Measurements from ENCODE around the gene RIMKLA. TPM values are rescaled to one million over a fixed set of nuclear protein-coding genes. Genes with fewer than 3 reads are reported as not detected.

The RIMKLA gene
- polyA plus RNA-seq, 3 donors = not detected

DNA sequence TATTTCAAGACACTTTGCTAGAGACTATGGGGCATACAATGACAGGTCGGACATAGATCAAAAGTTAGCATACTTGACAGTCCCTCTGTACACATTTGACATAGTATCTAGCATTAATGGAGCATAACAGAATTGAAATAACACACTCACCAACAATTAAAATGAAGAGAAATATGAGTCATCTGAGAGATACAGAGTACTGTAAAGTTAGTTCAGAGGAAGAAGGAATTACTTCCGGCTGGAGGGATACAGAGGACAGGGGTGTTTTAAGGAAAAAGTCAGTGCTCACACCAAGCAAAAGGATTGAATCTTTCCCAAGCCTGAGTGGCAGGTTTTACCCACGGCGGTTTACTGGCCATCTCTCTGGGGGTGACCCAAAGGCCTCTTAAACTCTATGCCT lies 72.8 kb downstream of the RIMKLA start:
- peaks cover 20% of the 10 kb centered on the region for H3K79me2 ChIP-seq (ENCODE audit: insufficient read depth, low read length)
- no peak overlapping the region for H2AFZ ChIP-seq (ENCODE audit: insufficient read depth, low read depth, low read length, poor library complexity, severe bottlenecking)
- WGBS (ENCODE audit: insufficient coverage) = 100% methylated on average over 1 of the region's 4 CpGs
- H3K9ac ChIP-seq (ENCODE audit: insufficient read depth, low read length, poor library complexity, severe bottlenecking) = no peak overlapping the region
- Mint-ChIP-seq H3K9me3 (no peaks in the 10 kb centered on the region), H3K27ac (no peak overlapping the region), H3K27me3 (ENCODE audit: low read depth in 3 of 3) (peaks cover 0 to 1% (median 0%) of the 10 kb centered on the region in 3 donors), H3K4me1 (peaks cover 19% of the 10 kb centered on the region), H3K36me3 (peaks cover 9 to 13% of the 10 kb centered on the region in 2 donors), H3K4me3 (no peak overlapping the region)
- peaks cover 14 to 28% of the 10 kb centered on the region in 2 donors for H3K4me1 ChIP-seq (ENCODE audit: control insufficient read depth in 1 of 2, insufficient read depth in 2 of 2, low read length in 2 of 2)
- H3K36me3 ChIP-seq (replicated peaks in 1 of 2; ENCODE audit: control insufficient read depth in 1 of 2, insufficient read depth in 2 of 2, low read length in 2 of 2) = peaks cover 0 to 8% of the 10 kb centered on the region in 2 donors
- DNase-seq = no peak
- no peak overlapping the region for H3K4me2 ChIP-seq (replicated peaks; ENCODE audit: extremely low read depth, low read length, poor library complexity, severe bottlenecking)
- intact Hi-C loops (cut with micrococcal nuclease) = no loop called here
- no peaks in the 10 kb centered on the region for H3K9me3 ChIP-seq (replicated peaks in 1 of 2; ENCODE audit: control insufficient read depth in 1 of 2, insufficient read depth in 1 of 2, low read length in 2 of 2)
- no peaks in the 10 kb centered on the region for H3K27me3 ChIP-seq (ENCODE audit: control insufficient read depth in 2 of 2, insufficient read depth in 2 of 2, low read length in 2 of 2)
- TF ChIP-seq, protein P1, sequence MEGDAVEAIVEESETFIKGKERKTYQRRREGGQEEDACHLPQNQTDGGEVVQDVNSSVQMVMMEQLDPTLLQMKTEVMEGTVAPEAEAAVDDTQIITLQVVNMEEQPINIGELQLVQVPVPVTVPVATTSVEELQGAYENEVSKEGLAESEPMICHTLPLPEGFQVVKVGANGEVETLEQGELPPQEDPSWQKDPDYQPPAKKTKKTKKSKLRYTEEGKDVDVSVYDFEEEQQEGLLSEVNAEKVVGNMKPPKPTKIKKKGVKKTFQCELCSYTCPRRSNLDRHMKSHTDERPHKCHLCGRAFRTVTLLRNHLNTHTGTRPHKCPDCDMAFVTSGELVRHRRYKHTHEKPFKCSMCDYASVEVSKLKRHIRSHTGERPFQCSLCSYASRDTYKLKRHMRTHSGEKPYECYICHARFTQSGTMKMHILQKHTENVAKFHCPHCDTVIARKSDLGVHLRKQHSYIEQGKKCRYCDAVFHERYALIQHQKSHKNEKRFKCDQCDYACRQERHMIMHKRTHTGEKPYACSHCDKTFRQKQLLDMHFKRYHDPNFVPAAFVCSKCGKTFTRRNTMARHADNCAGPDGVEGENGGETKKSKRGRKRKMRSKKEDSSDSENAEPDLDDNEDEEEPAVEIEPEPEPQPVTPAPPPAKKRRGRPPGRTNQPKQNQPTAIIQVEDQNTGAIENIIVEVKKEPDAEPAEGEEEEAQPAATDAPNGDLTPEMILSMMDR (IDR thresholded peaks at IDR 0.05) = no peak
- no peak overlapping the region for H3K4me3 ChIP-seq (replicated peaks in 1 of 3; ENCODE audit: low read depth in 2 of 3, low read length in 3 of 3)
- H3K27ac ChIP-seq (ENCODE audit: low read depth in 1 of 2, low read length in 2 of 2) = no peak overlapping the region
- no peaks in the 10 kb centered on the region for H4K20me1 ChIP-seq (ENCODE audit: insufficient read depth, low read length)

DNA sequence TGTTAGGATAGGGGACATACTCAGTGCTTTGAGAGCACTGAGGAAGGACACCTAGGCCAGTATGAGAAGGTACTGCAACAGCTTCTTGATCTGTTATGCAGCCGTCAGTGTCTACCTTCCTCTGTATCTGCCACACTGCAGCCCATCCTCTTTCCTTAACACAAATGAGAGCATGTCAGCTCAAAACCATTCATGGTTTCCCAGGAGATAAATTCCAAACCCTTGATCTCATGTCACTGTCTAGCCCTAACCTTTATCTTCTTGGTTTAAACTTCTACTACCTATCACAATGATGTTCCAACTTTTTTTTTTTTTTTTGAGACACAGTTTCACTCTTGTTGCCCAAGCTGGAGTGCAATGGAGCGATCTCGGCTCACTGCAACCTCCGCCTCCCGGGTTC lies 73.8 kb downstream of the RIMKLA start:
- Mint-ChIP-seq H3K9me3 (no peaks in the 10 kb centered on the region), H3K4me1 (peaks cover 20% of the 10 kb centered on the region), H3K36me3 (peaks cover 18 to 23% of the 10 kb centered on the region in 2 donors), H3K4me3 (no peak overlapping the region), H3K27me3 (ENCODE audit: low read depth in 3 of 3) (peaks cover 0 to 1% (median 0%) of the 10 kb centered on the region in 3 donors), H3K27ac (no peak overlapping the region)
- no peaks in the 10 kb centered on the region for H3K9me3 ChIP-seq (replicated peaks in 1 of 2; ENCODE audit: control insufficient read depth in 1 of 2, insufficient read depth in 1 of 2, low read length in 2 of 2)
- TF ChIP-seq, protein P1 (IDR thresholded peaks at IDR 0.05) = no peak
- H3K36me3 ChIP-seq (replicated peaks in 1 of 2; ENCODE audit: control insufficient read depth in 1 of 2, insufficient read depth in 2 of 2, low read length in 2 of 2) = peaks cover 10 to 19% of the 10 kb centered on the region in 2 donors
- H3K4me3 ChIP-seq (replicated peaks in 1 of 3; ENCODE audit: low read depth in 2 of 3, low read length in 3 of 3) = no peak overlapping the region
- peaks cover 14 to 28% of the 10 kb centered on the region in 2 donors for H3K4me1 ChIP-seq (ENCODE audit: control insufficient read depth in 1 of 2, insufficient read depth in 2 of 2, low read length in 2 of 2)
- no peak overlapping the region for H2AFZ ChIP-seq (ENCODE audit: insufficient read depth, low read depth, low read length, poor library complexity, severe bottlenecking)
- peaks cover 24% of the 10 kb centered on the region for H3K79me2 ChIP-seq (ENCODE audit: insufficient read depth, low read length)
- no peaks in the 10 kb centered on the region for H3K27me3 ChIP-seq (ENCODE audit: control insufficient read depth in 2 of 2, insufficient read depth in 2 of 2, low read length in 2 of 2)
- no peaks in the 10 kb centered on the region for H4K20me1 ChIP-seq (ENCODE audit: insufficient read depth, low read length)
- intact Hi-C loops (cut with micrococcal nuclease) = no loop called here
- no peak overlapping the region for H3K4me2 ChIP-seq (replicated peaks; ENCODE audit: extremely low read depth, low read length, poor library complexity, severe bottlenecking)
- H3K9ac ChIP-seq (ENCODE audit: insufficient read depth, low read length, poor library complexity, severe bottlenecking) = no peak overlapping the region
- DNase-seq = no peak
- WGBS (ENCODE audit: insufficient coverage) = 95% methylated on average over 4 of the region's 5 CpGs
- no peak overlapping the region for H3K27ac ChIP-seq (ENCODE audit: low read depth in 1 of 2, low read length in 2 of 2)
